Adipocyte (in vitro differentiated cells): ENCODE data around the gene LCN6.

Experiments used
- DNase-seq: peaks from one replicate; pipeline ENCODE4 v3.0.0-alpha.2; 2015; ENCODE audit warnings: low read depth
- H3K27me3 ChIP-seq: replicated peaks from 2 replicates; pipeline ENCODE4 v1.7.0; 2013; ENCODE audit warnings: mild to moderate bottlenecking, low read length, moderate library complexity; ENCODE audit not compliant: control insufficient read depth, insufficient read depth
- H3K36me3 ChIP-seq: 2 replicates; pipeline ENCODE4 v1.7.0; 2013; ENCODE audit warnings: low read length, mild to moderate bottlenecking, moderate library complexity; ENCODE audit not compliant: control insufficient read depth, insufficient read depth, severe bottlenecking
- H3K4me1 ChIP-seq: 2 replicates; pipeline ENCODE4 v1.7.0; 2013; ENCODE audit warnings: mild to moderate bottlenecking, low read length, moderate library complexity; ENCODE audit not compliant: control insufficient read depth, insufficient read depth
- H3K4me3 ChIP-seq: 2 replicates; pipeline ENCODE4 v1.7.0; 2013; ENCODE audit warnings: mild to moderate bottlenecking, low read length, moderate library complexity
- H3K9ac ChIP-seq: 2 replicates; pipeline ENCODE4 v1.7.0; 2013; ENCODE audit warnings: mild to moderate bottlenecking, low read length, moderate library complexity
- H3K9me3 ChIP-seq: 2 replicates; pipeline ENCODE4 v1.7.0; 2013; ENCODE audit warnings: mild to moderate bottlenecking, low read length, moderate library complexity; ENCODE audit not compliant: control insufficient read depth

Gene LCN6

GRCh38 chr9:136697821-136698526, 50.4 kb downstream of the LCN6 start:
- no peak for DNase-seq
- H3K4me3 ChIP-seq, result no peak overlapping the region
- H3K36me3 ChIP-seq, result no peaks in the 10 kb centered on the region
- H3K4me1 ChIP-seq, result peaks cover 21% of the 10 kb centered on the region
- no peaks in the 10 kb centered on the region for H3K9me3 ChIP-seq
- H3K9ac ChIP-seq, result peak overlapping the region; percentile 39
- peaks cover 18% of the 10 kb centered on the region for H3K27me3 ChIP-seq

- peaks cover 21% of the 10 kb centered on the region for H3K4me1 ChIP-seq
- H3K36me3 ChIP-seq, result no peaks in the 10 kb centered on the region
- no peak for DNase-seq
- no peak overlapping the region for H3K4me3 ChIP-seq
- H3K9me3 ChIP-seq, result no peaks in the 10 kb centered on the region
- peak overlapping the region; percentile 39 for H3K9ac ChIP-seq
- H3K27me3 ChIP-seq, result peaks cover 18% of the 10 kb centered on the region
These were observed 51.0 kb downstream of the LCN6 start for GRCh38 chr9:136697146-136697820.

- Histone ChIP-seq H3K4me3 (no peak overlapping the region), H3K9ac (no peak overlapping the region), H3K9me3 (no peaks in the 10 kb centered on the region), H3K27me3 (peaks cover 15% of the 10 kb centered on the region), H3K36me3 (no peaks in the 10 kb centered on the region), H3K4me1 (peaks cover 21% of the 10 kb centered on the region)
- no peak for DNase-seq
These were observed 51.8 kb downstream of the LCN6 start for GRCh38 chr9:136696502-136696901.

- Histone ChIP-seq H3K9ac (no peak overlapping the region), H3K9me3 (no peaks in the 10 kb centered on the region), H3K4me3 (no peak overlapping the region), H3K36me3 (no peaks in the 10 kb centered on the region), H3K4me1 (peaks cover 19% of the 10 kb centered on the region), H3K27me3 (peaks cover 9% of the 10 kb centered on the region)
- no peak for DNase-seq
These were observed 52.4 kb downstream of the LCN6 start for GRCh38 chr9:136695955-136696354.

GRCh38 chr9:136695435-136695895, 52.9 kb downstream of the LCN6 start:
- Histone ChIP-seq H3K4me3 (no peak overlapping the region), H3K4me1 (peaks cover 15% of the 10 kb centered on the region), H3K9ac (no peak overlapping the region), H3K27me3 (peaks cover 8% of the 10 kb centered on the region), H3K9me3 (no peaks in the 10 kb centered on the region), H3K36me3 (no peaks in the 10 kb centered on the region)
- DNase-seq, result no peak

DNA sequence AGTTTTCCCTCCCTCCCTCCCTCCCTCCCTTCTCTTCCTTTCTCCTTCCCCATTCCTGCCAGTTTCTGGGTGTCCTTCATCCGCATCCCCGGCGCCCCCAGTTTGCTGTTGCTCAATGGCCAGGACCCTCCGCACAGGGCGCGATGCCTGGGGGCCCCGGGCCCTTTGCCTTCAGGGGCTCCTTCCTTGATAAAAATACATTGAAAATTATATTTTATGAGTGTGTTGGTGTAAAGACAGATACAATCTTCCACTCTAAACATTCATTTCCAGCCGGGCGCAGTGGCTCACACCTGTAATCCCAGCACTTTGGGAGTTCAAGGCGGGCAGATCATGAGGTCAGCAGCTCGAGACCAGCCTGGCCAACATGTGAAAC, 53.5 kb downstream of the LCN6 start:
- Histone ChIP-seq H3K4me1 (peaks cover 10% of the 10 kb centered on the region), H3K36me3 (no peaks in the 10 kb centered on the region), H3K4me3 (no peak overlapping the region), H3K9ac (no peak overlapping the region), H3K27me3 (peaks cover 8% of the 10 kb centered on the region), H3K9me3 (no peaks in the 10 kb centered on the region)
- DNase-seq, result no peak

GRCh38 chr9:136694163-136694871, 54.0 kb downstream of the LCN6 start:
- peaks cover 8% of the 10 kb centered on the region for H3K27me3 ChIP-seq
- no peak overlapping the region for H3K9ac ChIP-seq
- no peaks in the 10 kb centered on the region for H3K9me3 ChIP-seq
- no peak overlapping the region for H3K4me3 ChIP-seq
- H3K4me1 ChIP-seq, result peaks cover 10% of the 10 kb centered on the region
- H3K36me3 ChIP-seq, result no peaks in the 10 kb centered on the region
- peak; percentile 66 for DNase-seq
